HS-5 (cell line): ENCODE measurements around the gene HS3ST3A1.
"Not testable (repeated sequence)": the region's sequence is repeated elsewhere in the genome, so short reads cannot be mapped to it uniquely, and the experiment has no call there.

Experiments used
- DNase-seq: peaks from one replicate; pipeline ENCODE4 v3.0.0-alpha.2; 2012; ENCODE audit warnings: low read depth

Gene HS3ST3A1

GRCh38 chr17:13575922-13576419 lies 25.8 kb downstream of the HS3ST3A1 start:
- DNase-seq = no peak

- no peak for DNase-seq
Observed at GRCh38 chr17:13575466-13575865, 26.3 kb downstream of the HS3ST3A1 start.

GRCh38 chr17:13572581-13572980 lies 29.1 kb downstream of the HS3ST3A1 start:
- DNase-seq = no peak

- DNase-seq = no peak
Observed at GRCh38 chr17:13569398-13570123, 32.2 kb downstream of the HS3ST3A1 start.

- DNase-seq = no peak
Observed at GRCh38 chr17:13568582-13569397, 32.9 kb downstream of the HS3ST3A1 start.

GRCh38 chr17:13563866-13564265 lies 37.9 kb downstream of the HS3ST3A1 start:
- DNase-seq = no peak

GRCh38 chr17:13562271-13562800 lies 39.4 kb downstream of the HS3ST3A1 start:
- peak; percentile 89 for DNase-seq

- DNase-seq = no peak
Observed at GRCh38 chr17:13561606-13562270, 40.0 kb downstream of the HS3ST3A1 start.

- no peak for DNase-seq
Observed at GRCh38 chr17:13560935-13561334, 40.8 kb downstream of the HS3ST3A1 start.

GRCh38 chr17:13558588-13558987 lies 43.1 kb downstream of the HS3ST3A1 start:
- DNase-seq = no peak

GRCh38 chr17:13557077-13557476 lies 44.7 kb downstream of the HS3ST3A1 start:
- no peak for DNase-seq

GRCh38 chr17:13554231-13554630 lies 47.5 kb downstream of the HS3ST3A1 start:
- no peak for DNase-seq

GRCh38 chr17:13550291-13550690 lies 51.4 kb downstream of the HS3ST3A1 start:
- DNase-seq = no peak

GRCh38 chr17:13548576-13548975 lies 53.2 kb downstream of the HS3ST3A1 start:
- not testable (repeated sequence) for DNase-seq

GRCh38 chr17:13546851-13547250 lies 54.9 kb downstream of the HS3ST3A1 start:
- DNase-seq = no peak

- DNase-seq = no peak
Observed at GRCh38 chr17:13545941-13546340, 55.8 kb downstream of the HS3ST3A1 start.

- DNase-seq = no peak
Observed at GRCh38 chr17:13544765-13545164, 57.0 kb downstream of the HS3ST3A1 start.

GRCh38 chr17:13544292-13544691 lies 57.4 kb downstream of the HS3ST3A1 start:
- DNase-seq = peak; percentile 95

- no peak for DNase-seq
Observed at GRCh38 chr17:13542636-13543035, 59.1 kb downstream of the HS3ST3A1 start.

- peak; percentile 91 for DNase-seq
Observed at GRCh38 chr17:13541032-13541480, 60.7 kb downstream of the HS3ST3A1 start.

GRCh38 chr17:13540546-13540945 lies 61.2 kb downstream of the HS3ST3A1 start:
- no peak for DNase-seq

GRCh38 chr17:13539421-13539820 lies 62.3 kb downstream of the HS3ST3A1 start:
- DNase-seq = no peak
